NK-92 (cell line): ENCODE measurements around the gene DDOST.

Source experiments
- DNase-seq: peaks from one replicate; lab custom pipeline; 2025; ENCODE audit not compliant: unreplicated experiment; lab: John Stamatoyannopoulos, UW

The DDOST gene

DNA sequence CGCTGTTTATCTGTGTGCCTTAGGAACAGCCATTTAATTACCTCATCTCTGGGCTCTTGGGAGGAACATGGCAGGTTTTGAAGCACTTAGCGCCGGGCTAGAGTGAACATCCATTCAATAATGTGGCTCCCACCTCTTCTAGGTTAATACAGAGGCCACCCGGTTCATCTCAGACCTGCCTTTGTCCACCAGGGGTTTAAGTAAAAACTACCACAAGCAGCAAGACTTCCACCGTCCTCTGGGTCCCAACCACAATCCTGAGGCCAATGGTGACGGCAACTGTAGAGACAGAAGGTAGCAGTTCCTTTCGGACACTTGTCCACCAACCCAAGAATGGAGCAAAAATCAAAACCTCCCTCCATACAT, 924 bp upstream of the DDOST start:
- DNase-seq, result no peak

- DNase-seq, result no peak
These were observed 342 bp downstream of the DDOST start for GRCh38 chr1:20660847-20661206.

DNA sequence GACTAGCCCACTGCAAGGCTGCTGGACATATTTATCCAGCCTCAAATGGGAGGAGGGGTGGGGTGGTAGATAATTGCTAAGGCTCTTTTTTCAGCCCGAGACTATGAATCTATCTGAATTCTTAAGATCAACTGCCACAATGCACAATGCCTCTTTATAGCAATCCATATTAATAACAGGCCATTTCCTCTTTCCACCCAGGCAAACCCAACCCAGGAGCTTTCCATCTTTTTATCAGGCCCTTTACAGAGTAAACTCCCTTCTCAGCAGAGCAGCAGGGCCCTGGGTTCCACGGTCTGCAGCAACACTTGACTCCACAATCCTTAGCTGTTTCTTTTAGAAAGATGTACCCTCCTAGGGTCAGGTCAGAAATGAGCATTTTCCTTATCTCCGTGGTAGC, 806 bp downstream of the DDOST start:
- DNase-seq, result no peak

GRCh38 chr1:20658166-20658915, 2.8 kb downstream of the DDOST start:
- DNase-seq, result no peak

GRCh38 chr1:20657024-20657423, 4.1 kb downstream of the DDOST start:
- no peak for DNase-seq

DNA sequence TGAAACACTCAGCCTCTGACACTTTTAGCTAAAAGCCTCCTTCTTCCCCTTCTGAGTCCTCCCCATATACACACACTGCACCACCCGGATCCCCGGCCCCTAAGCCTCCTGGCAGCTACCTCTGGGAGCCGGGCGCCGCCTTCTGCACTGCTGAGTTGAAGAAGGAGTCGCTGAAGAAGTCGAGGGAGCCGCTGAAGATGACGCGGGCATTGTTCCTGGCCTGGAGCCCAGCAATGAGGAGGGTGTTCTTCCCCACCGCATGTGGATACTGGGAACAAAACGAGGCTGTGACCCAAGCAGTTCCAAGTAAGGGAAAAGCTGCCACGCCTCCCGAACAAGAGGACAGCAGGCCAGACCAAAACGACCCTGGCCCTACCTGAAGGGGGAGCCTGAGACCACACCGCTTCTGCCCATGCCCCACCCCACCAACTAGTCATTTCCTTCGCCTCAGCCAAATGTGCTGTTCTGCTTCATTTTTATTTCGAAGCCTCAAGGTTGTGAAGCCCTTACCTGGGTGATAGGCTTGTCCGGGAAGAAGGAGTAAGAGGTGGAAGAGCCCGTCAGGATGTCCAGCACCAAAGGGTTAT, 7.0 kb downstream of the DDOST start:
- DNase-seq, result no peak

- no peak for DNase-seq
These were observed 8.9 kb downstream of the DDOST start for GRCh38 chr1:20652300-20652699.

DNA sequence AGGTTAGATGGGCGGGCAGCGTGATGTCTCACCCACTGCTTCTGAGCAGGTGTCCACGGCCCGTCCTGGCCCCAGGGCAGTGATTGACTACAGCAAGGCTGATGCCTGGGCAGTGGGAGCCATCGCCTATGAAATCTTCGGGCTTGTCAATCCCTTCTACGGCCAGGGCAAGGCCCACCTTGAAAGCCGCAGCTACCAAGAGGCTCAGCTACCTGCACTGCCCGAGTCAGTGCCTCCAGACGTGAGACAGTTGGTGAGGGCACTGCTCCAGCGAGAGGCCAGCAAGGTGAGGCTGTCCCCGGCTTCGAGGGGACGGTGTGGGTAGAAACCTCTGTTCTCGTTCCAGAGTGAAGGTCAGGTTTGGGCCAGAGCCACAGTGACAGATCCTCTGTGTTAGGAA, 12.2 kb downstream of the DDOST start:
- no peak for DNase-seq

GRCh38 chr1:20648438-20648837, 12.7 kb downstream of the DDOST start:
- no peak for DNase-seq

- no peak for DNase-seq
These were observed 15.8 kb downstream of the DDOST start for GRCh38 chr1:20645414-20645813.

- DNase-seq, result no peak
These were observed 16.8 kb downstream of the DDOST start for GRCh38 chr1:20644416-20644815.

DNA sequence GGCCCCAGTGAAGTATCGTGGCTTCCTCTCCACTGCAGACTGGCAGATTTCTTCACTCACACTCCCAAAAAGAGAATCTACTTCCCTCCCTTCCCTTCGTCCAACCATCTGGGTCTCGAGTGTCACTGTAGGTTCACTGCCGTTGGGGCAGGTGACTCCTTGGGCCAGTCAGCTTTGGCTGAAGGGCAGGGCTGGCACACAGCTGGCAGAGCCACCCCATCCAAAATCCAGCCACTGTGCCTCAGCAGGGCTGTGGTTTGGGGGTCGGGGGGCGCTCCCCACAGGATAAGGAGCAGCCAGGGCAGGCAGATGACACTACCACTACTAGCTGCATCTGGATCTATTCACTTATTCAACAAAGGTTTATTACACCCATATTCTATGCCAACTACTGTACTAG, 18.1 kb downstream of the DDOST start:
- no peak for DNase-seq

DNA sequence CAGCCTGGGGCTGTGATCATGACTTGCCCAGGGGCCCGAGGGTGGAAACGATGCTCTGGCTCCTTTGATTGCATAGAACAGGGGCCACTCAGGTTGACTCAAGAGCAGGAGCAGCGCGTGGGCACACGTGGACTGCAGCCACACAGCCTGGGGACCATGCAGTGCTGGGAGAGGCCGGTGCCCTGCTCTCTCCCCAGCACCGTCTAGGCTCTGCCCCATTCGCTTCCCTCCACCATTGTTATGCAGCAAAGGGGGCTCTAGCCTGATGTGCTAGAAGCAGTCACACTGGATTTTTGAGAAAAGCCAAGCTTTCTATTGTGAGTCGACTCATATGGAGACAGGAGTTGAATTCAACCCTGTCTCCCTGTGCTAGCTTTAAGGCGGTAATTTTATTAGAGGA, 19.2 kb downstream of the DDOST start:
- no peak for DNase-seq

- DNase-seq, result no peak
These were observed 21.0 kb downstream of the DDOST start for GRCh38 chr1:20640183-20640597.

DNA sequence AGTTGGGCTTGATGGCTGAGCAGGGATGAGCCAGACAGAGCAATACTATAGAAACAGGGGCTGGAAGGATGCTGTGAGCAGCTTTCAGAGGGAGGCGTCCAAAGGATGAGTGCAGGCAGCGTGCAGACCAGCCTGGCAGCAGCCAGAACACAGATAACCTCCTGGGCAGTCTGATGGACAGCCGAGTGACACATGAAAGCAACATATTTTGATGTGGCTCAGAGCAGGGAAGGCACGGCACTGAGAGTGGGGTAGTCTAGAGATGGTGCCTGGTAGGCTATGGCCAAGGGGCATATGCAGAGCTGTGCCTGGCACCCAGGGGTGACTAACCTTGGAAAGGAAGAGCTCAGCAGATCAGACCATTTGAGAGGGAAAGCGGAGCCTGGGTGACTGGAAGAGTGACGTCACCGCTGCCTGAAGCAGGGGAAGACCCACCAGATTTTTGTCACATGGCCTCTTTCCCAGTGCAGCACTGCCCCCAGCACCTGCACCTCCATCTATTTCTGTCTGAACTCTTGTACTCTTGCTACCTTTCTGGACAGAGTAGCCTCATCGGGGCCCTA, 24.3 kb downstream of the DDOST start:
- no peak for DNase-seq

DNA sequence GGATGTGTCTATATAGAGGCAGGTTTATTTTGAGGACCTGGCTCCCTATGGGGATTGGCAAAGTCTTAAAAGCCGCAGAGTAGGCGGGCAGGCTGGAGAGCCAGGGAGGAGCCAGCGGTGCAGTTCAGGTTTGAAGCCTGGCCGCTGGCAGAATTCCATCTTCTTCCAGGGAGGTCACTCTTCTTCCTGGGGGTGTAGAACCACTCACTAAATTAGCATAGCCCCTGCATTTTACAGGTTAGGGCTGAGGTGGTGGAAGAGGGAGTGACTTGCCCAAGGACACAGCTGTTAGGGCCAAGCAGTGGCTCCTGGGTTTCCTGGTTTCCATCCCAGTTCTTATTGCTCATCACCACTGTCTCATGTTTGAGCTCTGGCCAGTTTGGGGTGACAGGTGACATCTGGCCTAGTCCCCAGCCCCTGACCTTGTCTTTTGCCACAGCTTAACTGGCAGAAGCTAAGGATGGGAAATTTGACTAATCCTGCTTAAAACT, 26.5 kb downstream of the DDOST start:
- DNase-seq, result no peak

DNA sequence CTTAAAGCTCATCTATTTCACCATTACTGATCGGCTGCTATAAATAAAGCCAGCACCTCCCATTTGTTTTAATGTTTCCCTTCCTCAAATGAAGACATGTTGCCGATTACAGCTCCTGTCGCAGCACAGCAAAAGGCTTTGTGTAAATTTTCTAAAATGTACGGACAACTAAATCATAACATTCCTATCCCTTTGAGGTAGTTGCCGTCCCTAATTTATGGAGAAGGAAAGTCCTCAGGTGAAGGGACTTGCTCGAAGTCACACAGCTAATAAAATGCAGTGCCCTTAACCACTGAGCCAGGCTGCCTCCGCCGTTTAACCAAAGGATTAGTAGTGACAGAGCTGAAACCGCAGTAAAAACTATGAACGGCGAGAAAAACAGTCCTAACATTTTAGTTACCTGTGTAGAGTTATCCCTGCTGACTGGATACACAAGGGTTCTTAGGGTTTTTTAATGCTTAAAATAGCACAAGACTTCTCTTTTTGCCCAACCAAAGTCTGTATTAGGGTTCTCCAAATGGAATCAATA, 27.0 kb downstream of the DDOST start:
- DNase-seq, result no peak

DNA sequence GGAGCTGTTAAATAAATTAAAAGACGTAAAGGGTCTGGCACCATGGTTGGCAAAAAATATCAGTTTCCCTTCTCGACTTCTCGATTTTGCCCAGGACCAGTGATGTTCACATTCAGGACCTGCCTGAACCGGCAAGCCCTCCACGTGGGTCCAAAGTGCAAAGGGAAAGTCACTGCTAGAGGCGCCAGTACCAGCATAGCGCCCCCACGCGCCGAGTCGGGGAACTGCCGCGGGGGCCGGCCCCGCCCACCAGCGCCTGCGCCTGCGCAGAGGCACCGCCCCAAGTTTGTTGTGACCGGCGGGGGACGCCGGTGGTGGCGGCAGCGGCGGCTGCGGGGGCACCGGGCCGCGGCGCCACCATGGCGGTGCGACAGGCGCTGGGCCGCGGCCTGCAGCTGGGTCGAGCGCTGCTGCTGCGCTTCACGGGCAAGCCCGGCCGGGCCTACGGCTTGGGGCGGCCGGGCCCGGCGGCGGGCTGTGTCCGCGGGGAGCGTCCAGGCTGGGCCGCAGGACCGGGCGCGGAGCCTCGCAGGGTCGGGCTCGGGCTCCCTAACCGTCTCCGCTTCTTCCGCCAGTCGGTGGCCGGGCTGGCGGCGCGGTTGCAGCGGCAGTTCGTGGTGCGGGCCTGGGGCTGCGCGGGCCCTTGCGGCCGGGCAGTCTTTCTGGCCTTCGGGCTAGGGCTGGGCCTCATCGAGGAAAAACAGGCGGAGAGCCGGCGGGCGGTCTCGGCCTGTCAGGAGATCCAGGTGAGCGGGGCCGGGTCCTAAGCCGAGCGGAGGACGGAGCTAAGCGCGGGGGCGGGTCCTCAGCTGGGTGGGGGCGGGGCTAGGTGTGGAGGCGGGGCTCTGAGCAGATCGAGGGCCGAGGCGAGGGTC, 27.7 kb downstream of the DDOST start, which contains the start of gene PINK1:
TSS of gene PINK1 (plus strand) at position 269 of the 875 bp plus-strand sequence. CDS start at position 360, 91 bp downstream.
- no peak for DNase-seq

GRCh38 chr1:20632386-20632785, 28.8 kb downstream of the DDOST start:
- no peak for DNase-seq

DNA sequence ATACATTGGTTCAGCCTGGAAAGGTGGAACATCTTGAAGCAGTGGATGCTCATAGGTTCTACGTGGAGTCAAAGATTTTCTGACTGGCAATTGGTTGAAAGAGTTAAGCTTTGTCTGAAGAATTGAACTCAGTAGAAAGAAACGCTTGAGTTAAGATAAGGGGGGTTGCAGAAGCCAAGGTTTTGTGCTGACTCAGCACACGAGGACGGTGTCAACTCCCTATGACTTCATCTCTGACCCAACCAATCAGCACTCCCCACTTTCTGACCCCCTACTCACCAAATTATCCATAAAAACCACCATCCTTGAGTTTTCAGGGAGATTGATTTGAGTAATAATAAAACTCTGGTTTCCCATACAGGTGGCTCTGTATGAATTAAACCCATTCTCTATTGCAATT, 30.4 kb downstream of the DDOST start:
- DNase-seq, result no peak

DNA sequence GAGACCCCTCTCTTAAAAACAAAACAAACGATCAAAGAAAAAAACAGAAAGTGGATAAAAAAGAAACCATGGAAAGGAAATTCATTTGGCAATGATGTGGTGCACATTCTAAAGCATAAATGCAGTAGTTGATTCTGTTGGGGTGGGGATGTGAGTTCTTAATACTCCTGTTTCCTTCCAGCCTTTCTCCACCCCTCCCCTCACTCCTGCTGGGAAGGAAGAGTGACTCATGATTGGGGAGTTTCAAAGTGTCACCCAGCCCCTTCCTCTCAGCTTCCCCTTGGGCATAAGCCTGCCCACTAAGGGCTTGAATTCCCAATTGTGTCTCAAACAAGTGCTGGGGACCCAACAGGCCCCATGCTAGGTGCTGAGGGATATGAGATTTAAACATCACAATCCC, 34.6 kb downstream of the DDOST start:
- no peak for DNase-seq
